ENCODE data around the gene HDHD2.

HDHD2 gene

DNA sequence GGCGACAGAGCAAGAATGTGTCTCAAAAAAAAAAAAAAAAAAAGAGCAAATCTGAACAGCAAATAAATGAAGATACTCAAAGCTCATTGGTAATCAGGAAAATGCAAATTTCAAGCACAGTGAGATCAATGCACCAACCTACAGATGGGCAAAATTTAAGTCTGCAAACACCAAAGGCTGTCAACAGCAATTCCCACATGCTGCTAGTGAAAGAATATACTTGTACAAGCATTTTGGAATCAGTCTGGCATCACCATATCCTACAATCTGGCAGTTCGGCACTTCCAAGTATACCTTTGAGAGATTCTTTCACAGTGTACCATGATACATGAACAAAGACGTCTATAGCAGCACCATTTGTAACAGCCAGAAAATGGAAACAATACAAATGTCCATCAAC, 4.1 kb downstream of the HDHD2 start:
- no peak for DNase-seq (ENCODE audit: low read depth in 3 of 3)

DNA sequence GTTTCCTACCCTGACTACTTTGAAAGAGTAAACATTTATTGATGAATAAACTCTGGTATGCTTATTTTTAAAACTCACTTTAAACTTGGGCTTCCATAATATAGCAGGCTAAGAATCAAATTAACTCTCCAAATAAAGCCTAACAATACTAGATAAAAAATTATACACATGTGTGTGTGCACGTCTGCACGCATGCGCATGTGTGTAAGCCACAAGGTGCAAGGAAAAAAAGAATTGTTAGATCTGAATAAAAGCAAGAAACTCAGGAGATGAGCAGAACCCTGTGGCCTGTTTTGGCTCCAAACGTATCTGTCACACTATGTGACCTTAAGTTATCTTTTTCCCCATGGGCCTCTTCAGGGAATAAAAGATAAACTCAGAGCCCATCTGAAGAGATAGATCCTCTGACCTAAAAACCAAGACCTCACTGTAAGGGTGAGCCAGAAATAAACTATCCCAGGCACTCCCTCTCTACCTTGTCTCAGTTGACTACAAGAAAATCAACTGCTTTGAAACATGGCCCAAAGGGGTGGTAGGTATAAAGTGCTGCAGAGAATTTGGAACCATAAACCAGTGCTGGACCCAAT, 6.3 kb downstream of the HDHD2 start:
- DNase-seq (ENCODE audit: low read depth in 3 of 3): no peak

DNA sequence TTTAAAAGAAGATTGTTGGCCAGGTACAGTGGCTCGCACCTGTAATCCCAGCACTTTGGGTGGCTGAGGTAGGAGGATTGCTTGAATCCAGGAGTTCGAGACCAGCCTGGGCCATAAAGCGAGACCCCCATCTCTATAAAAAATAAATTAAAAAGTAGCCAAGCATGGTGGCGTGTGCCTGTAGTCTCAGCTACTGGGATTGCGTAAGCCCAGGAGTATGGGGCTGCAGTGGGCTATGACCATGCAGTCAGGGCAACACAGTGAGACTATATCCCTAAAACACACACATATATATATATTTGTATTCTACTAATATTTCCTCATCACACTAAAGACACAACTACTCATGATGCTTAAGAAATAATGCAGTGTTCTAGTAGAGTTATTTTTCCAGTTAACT, 7.1 kb downstream of the HDHD2 start:
- DNase-seq (ENCODE audit: low read depth in 3 of 3): no peak

DNA sequence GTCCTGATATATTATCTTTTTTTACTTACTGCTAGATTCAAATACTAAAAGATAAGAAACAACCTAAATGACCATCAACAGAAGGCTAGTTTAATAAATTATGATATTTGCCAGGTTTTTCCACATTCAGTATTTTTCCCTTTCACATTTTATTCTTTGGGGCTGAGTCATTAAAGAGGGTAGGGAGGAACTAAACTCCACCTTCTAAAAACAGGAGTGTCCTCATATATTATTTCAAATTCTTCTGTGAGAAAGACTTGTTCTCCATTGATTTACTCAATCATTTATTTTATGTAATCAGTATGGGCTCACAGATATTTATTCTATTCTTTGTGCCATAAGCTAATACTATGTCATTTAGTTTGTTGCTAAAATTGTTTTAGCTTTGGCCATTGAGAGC, 9.0 kb downstream of the HDHD2 start:
- DNase-seq (ENCODE audit: low read depth in 3 of 3): no peak

DNA sequence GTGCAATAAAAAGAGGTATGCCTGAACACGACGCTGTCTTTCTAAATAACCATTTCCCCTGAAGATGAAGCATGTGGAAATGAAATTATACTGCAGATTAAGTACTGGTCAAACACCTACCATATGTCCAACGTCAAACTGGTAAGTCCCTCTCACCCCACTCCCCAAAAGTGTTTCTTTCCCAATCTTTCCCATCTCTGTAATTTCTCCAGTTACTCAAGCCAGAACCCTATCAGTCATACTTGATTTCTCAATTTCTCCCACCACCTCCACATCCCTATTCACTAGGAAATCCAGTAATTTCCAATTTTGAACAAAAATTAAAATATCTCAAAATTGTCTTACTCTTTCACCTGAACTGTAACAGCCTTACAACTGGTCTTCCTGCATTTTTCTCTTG, 29.2 kb downstream of the HDHD2 start:
- DNase-seq (ENCODE audit: low read depth in 3 of 3): no peak

DNA sequence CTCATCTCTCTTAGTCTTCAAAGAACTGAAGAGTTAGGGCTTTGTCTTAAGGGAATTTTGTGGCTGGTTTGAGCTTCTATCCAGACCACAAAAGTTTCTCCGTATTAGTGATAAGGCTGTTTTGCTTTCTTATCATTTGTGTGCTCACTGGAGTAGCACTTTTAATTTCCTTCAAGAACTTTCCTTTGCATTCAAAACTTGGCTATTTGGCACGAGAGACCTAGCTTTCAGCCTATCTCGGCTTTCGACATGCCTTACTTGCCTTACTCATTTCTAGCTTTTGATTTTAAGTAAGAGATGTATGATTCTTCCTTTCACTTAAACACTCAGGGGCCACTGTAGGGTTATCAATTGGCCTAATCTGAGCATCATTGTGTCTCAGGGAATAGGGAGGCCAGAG, 29.9 kb downstream of the HDHD2 start:
- peak in 1 of 3 donors; percentile 3 for DNase-seq (ENCODE audit: low read depth in 3 of 3)

DNA sequence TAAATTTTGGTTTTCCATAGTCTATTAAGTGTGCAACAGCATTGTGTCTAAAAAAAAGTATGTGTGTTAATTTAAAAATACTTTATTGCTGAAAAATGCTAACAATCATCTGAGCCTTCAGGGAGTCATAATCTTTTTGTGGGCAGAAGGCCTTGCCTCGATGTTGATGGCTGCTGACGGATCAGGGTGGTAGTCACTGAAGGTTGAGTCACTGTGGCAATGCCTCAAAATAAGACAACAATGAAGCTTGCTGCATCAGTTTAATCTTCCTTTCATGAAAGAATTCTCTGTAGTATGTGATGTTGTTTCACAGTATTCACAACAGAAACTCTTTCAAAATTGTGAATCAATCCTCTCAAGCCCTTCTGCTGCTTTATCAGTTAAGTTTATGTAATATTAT, 31.3 kb downstream of the HDHD2 start:
- peak in 1 of 3 donors; percentile 1 for DNase-seq (ENCODE audit: low read depth in 3 of 3)

DNA sequence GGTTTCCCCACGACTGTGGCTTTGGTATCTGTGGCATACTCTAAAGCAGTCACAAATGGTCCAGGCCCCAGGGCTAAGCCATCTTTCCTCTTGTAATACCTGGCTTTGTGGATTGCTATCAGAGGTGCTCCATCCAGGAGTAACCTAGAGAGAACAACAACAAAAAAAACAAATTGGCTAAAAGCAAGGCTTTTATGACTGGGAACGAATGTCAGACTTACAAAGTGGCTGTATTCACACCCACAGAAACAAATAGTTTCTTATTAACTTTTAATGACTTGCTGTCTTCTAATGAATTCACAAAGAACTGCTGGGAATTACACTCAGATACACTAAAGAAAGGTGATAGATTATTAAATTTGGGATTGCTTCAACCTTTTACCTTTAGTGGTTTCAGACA, 35.1 kb downstream of the HDHD2 start:
- no peak for DNase-seq (ENCODE audit: low read depth in 3 of 3)

DNA sequence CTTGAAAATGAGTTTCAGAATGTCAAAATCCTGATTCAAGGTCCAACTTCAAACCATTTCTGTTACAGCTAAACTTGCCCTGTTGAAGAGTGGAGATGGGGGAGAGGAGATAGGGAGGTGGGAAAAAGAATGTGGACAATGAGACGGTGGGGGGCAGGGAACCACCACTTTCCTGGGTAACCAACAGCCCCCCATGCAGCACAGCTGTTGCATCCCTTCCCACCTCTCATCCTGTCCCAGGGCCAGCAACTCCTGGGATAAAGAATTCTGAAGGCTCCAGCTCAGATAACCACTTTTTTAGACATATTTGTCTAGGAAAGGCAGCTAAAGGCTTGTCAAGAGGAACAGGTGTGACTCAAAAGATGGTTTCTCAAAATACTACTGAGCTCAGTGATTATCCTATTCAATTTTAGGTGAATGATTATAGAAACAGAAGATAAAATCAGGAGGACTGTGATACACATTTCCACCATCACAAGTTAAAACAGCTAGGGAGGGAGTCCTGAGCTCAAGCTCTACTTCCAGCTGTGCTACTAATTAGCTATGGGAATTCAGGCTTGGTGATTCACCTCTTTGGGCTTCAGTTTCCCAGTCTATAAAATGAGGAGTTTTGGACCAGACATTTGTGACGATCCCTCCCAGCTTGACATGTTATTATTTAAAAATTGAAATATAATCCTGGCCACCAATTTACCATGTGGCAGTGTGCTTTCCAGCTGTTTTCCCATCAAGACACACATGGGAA, 36.3 kb downstream of the HDHD2 start:
- no peak for DNase-seq (ENCODE audit: low read depth in 3 of 3)

DNA sequence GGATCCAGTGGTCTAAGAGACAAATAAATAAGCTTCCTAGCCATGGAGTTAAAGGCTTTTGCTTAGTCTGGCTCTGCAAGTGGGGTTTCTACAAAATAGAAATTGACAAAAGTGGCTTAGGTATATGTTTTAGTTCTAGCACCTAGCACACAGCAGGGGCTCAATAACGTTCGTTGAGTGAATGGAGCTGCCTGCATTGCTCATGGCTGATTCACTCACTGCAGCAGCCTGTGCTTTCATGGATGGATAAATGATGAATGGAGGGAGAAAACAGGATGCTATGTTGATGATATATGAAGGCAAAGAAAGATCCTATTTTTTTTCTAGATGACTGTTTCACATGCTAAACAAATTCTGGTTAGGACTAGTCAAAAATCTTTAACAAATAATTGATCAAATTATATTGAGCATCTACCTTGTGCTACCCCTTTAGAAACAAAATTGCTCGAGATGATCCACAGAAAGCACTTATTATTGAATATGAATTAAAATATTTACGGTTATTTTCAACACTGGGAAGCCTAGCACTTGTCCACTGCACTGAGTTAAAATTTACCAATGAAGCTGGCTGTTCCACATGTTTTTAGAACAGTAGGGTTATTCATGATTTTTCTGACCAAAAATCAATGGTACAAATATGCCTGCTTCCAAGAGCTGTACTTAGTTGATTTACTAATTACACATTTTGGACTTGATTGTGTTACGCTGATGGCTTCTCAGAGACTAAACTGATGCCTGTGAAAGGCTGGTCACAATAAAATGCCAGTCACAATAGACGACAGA, 39.6 kb downstream of the HDHD2 start:
- no peak for DNase-seq (ENCODE audit: low read depth in 3 of 3)

DNA sequence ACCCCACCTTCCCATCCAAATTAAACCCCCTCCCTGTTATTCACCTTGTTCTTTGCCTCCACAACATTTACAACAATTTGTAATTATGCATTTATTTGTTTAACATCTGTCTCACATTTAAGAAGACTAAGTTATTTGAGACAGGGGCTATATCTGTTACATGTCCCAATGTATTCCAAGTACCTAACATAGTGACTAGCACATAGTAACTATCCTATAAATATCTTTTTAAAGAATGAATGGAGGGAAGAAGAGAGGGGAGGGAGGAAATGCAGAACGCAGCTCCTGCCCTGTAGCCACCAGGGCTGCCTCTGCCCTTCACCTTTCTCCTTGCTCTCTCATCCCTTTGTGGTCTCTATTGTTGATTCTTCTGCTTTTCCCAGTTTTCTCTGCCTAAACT, 40.6 kb downstream of the HDHD2 start:
- DNase-seq (ENCODE audit: low read depth in 3 of 3): no peak

DNA sequence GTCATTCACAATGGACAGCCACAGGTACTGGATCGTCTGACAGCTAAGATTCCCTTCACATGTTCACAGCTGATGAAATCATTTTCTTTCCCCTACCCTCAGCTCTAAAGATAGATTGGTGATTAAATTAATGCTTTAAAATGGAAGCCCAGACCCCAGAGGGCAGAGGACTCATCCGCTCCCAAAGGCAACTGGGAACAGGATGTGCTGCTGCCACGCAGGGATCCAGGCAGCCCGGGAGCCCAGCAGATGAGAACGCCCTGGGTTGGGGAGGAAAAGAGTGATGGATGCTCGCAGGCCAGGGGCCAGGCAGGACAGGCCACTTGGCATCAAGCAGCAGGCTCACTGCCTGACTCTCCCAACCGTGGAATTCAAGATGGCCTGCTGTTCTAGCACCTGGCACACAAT, 41.3 kb downstream of the HDHD2 start:
- DNase-seq (ENCODE audit: low read depth in 3 of 3): no peak

DNA sequence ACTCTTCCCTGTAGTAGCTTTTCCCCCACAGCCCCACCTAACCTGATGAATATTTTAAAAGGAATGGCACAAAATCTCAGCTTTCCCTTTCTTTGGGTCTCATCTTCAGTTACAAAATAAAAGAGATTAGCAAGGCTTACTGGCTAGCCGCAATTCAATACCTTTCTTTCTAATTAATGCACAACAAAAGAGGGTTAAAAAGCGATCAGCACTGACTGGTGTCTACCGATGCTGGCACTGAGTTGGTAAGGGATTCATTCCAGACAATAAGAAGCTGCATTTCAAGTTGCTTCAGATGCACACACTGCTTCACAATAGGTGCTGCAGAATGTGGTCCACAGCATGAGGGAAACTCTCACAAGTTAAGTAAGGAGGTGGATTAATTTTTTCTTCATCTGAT, 41.9 kb downstream of the HDHD2 start:
- no peak for DNase-seq (ENCODE audit: low read depth in 3 of 3)

DNA sequence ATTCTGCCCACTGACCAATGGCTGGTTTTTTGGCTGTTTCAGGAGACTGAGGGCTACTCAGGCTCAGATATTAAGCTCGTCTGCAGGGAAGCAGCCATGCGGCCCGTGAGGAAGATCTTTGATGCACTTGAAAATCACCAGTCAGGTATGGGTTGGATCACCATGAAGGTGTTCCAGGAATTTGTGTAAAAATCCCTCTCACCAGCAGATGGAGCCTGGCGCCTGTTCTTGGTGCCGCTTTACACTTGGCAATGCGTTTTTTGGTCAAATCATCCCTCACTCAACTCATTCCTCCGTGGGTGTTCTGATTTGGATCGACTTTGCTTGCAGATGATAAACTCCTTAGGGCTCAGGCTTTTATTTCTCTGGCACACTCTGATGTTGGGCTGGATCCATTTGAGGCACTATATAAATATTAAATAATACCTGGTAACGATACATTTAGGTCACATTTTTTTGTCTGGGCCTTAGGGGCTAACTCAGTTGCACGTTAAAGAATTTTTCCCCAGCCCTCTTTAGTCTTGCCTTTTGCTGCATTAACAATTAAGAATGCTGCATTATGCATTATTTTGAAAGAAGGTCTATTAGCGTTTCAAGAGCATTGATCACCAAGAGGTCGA, 50.0 kb downstream of the HDHD2 start:
- DNase-seq (ENCODE audit: low read depth in 3 of 3): peak; percentile 24 to 49 (median 43)

DNA sequence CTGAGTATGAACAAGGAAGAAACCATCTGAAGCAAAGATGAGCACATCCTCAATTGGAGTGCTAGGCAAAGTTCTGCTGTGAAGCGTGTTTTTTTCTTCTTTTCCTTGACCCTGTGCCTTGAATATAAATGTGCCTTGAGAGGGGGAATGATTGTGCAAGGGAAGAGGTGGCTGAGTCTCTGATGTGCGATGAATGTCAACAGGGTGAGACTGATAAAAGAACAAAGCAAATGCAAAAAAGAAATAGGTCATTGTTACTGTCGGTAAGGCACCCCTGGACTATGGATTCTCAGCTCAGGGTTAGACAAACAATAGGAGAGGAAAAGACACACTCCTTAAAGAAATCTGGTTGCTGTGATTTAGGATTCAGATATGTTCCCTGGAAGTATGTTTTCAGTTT, 54.5 kb downstream of the HDHD2 start:
- no peak for DNase-seq (ENCODE audit: low read depth in 3 of 3)

DNA sequence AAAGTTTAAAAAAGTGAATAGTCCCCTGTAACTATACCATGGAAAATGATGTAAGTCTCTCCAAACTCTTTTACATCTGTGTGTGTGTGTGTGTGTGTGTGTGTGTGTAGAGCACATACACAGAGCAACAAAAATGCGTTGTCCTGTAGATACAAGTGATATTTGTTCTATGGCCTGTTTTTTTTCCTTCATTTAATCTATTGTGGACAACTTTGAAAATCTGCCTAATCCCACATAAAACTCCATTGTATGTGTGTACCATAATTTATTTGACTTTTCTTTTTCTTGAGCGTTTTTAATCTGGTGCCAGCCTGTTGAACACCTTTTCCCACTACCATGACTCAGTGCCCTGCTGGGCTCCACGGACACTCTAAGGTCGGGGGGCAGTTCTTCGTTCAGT, 62.6 kb downstream of the HDHD2 start:
- no peak for DNase-seq (ENCODE audit: low read depth in 3 of 3)

DNA sequence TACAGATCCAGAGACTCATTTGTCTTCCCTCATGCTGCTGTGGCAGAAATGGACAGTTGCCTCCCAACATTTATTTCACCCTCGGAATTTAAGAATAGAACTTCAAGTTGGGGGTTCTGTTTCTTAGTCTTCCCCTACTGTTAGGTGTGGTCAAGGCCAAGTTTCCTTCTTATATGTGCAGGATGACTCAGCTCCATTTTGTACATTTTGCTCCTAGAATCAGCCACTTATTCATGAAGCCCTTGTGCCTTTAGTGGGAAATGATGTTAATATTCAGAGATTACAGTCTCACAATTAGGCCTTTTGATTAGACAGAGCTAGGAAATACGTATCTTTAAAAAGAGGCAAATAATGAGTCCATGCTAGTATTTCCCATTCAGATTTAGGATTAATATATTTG, 68.7 kb downstream of the HDHD2 start:
- no peak for DNase-seq (ENCODE audit: low read depth in 3 of 3)

DNA sequence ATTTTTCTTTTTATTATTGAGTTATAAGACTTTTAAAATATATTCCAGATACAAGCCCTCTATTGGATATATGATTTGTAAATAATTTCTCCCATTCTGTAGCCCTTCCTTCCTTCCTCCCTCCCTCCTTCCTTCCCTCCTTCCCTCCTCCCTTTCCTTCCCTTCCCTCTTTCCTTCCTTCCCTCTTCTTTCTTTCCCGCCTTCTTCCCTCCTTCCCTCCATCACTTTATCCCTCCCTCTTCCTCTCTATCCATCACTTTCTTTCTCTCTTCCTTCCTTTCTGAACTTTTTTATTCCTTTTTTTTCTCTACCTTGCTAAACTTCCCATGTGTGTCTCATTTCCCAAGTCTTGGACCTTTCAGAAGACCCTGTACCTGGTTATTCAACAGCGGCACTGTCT, 69.4 kb downstream of the HDHD2 start:
- no peak for DNase-seq (ENCODE audit: low read depth in 3 of 3)

DNA sequence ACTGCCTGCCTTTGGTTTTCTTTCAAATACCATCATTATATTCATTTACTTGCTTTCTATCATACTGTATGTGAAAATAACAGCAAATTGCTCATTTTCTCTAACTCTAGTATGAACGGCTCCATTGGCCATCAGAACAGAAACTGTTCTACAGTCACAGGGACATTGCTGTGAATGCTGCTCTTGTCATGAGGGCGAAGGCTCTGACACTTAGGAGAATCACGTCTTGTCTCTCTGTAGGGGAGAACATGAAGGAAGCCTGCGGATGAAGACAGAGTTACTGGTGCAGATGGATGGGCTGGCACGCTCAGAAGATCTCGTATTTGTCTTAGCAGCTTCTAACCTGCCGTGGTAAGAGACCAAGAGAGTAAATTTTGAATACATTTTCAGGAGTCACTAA, 73.2 kb downstream of the HDHD2 start:
- no peak for DNase-seq (ENCODE audit: low read depth in 3 of 3)

DNA sequence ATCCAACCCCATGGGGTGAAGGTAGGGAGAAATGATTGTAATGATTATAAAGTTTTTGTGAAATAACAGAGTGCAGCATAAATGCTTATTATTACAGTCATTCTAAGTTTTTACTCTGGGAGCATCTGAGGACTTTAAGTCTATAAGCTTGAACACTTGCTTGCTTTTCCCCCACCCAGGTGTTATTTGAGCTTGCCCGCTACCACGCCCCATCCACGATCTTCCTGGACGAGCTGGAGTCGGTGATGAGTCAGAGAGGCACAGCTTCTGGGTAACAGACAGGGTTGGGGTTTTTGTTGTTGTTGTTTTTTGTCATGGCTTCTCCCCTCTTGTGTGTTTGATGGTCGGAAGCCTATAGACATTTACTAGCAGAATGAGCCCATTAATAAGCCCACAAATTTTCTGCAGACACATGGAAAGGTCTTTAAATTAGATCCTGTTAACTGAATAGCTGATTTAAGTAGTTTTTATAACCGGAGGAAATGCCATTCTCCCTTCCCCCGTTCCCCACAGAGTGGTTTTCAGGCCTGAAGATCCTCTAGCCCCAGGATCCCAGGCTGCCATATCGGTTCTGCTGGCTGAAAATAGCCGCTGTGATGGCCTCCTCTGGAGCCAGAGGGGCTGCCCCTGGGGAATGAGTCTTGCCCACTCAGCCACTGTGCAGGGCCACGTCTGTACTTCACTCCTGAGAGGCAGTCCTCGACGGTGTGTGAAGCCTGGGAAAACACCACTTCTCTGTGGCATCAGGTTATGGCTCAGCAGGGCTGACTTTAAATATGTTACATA, 75.0 kb downstream of the HDHD2 start:
- DNase-seq (ENCODE audit: low read depth in 3 of 3): no peak

DNA sequence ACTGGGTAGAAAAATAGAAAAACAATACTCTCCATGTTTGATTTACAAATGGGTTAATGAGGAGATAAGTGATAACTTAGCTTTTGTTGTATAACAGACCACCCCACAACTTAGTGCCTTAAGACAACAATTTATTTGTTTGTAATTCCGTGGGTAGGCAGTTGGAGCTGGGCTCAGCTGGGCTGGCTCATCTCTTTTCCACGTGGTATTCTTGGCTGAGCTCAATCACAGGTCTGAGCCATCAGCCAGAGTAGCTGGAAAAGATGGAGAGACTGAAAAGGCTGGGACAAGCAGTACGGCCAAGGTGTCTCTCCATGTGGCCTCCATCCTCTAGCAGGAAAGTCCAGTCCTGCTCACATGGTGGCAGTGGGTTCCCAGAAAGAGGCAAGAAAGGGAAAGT, 82.7 kb downstream of the HDHD2 start:
- no peak for DNase-seq (ENCODE audit: low read depth in 3 of 3)

DNA sequence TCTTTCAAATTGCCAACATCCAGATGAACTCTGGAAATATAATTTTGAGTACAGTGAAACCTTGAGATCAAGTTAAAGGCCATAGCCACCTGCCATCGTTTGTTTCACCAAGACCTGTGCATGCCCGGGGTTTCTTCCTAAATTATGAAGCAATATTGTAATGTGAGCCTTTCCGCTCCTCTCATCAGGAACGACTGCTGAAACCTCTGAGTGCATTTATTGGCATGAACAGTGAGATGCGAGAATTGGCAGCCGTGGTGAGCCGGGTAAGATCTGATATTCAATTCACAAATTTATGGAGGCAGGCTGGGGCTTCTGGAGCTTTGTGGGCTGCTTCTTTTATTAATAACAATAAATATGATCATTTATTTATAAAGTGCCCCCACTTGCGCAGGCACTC, 87.2 kb downstream of the HDHD2 start:
- DNase-seq (ENCODE audit: low read depth in 3 of 3): no peak

Measured in stimulated activated CD4-positive, alpha-beta T cell treated with anti-CD3 and anti-CD28 coated beads, TNF-alpha, amount 100 ng/mL, for 48 hours (primary cell).